Mucosa of rectum (tissue), 2 donors: ENCODE results near the gene ANGPTL2.

ENCODE experiments used
- H3K27ac ChIP-seq, 2 donors: one replicate each; pipeline ENCODE4 v1.7.0; 2013; ENCODE audit warnings: inconsistent platforms in 2 of 2, low read depth in 2 of 2, low read length in 2 of 2
- H3K27me3 ChIP-seq, 2 donors: one replicate each; pipeline ENCODE4 v1.7.0; 2013; ENCODE audit warnings: low read length in 2 of 2; ENCODE audit not compliant: control insufficient read depth in 2 of 2, insufficient read depth in 2 of 2
- H3K36me3 ChIP-seq, 2 donors: one replicate each; pipeline ENCODE4 v1.7.0; 2013; ENCODE audit warnings: low read length in 2 of 2; ENCODE audit not compliant: control insufficient read depth in 2 of 2, insufficient read depth in 2 of 2
- H3K4me1 ChIP-seq, 2 donors: one replicate each; pipeline ENCODE4 v1.7.0; 2013; ENCODE audit warnings: low read length in 2 of 2, mild to moderate bottlenecking in 1 of 2; ENCODE audit not compliant: control insufficient read depth in 2 of 2, insufficient read depth in 2 of 2
- H3K4me3 ChIP-seq, 2 donors: one replicate each; pipeline ENCODE4 v1.7.0; 2013; ENCODE audit warnings: low read length in 2 of 2
- H3K9ac ChIP-seq, 2 donors: one replicate each; pipeline ENCODE4 v1.7.0; 2013; ENCODE audit warnings: low read length in 2 of 2, low read depth in 1 of 2, mild to moderate bottlenecking in 1 of 2
- H3K9me3 ChIP-seq, 2 donors: one replicate each; pipeline ENCODE4 v1.7.0; 2013; ENCODE audit warnings: low read length in 2 of 2; ENCODE audit not compliant: control insufficient read depth in 2 of 2
- donor health status: healthy.
- donor health status: Normal muscosa, but diverticular disease.

Gene ANGPTL2

GRCh38 chr9:127053057-127053821 is 69.2 kb downstream of the ANGPTL2 start:
- H3K4me1 ChIP-seq, result peaks cover 3 to 6% of the 10 kb centered on the region in 2 donors

GRCh38 chr9:127051881-127052595 is 70.4 kb downstream of the ANGPTL2 start:
- Histone ChIP-seq H3K9ac (no peak overlapping the region), H3K4me1 (peaks cover 0 to 3% of the 10 kb centered on the region in 2 donors), H3K27me3 (no peaks in the 10 kb centered on the region), H3K36me3 (peaks cover 3 to 11% of the 10 kb centered on the region in 2 donors), H3K9me3 (no peaks in the 10 kb centered on the region), H3K27ac (no peak overlapping the region), H3K4me3 (no peak overlapping the region)

More at GRCh38 chr9:127053057-127053821, 69.2 kb downstream of the ANGPTL2 start:
- Histone ChIP-seq H3K9ac (no peak overlapping the region), H3K27ac (peak overlapping the region in 1 of 2 donors; percentile 17), H3K4me3 (no peak overlapping the region), H3K27me3 (no peaks in the 10 kb centered on the region), H3K9me3 (no peaks in the 10 kb centered on the region), H3K36me3 (peaks cover 3 to 20% of the 10 kb centered on the region in 2 donors)

DNA sequence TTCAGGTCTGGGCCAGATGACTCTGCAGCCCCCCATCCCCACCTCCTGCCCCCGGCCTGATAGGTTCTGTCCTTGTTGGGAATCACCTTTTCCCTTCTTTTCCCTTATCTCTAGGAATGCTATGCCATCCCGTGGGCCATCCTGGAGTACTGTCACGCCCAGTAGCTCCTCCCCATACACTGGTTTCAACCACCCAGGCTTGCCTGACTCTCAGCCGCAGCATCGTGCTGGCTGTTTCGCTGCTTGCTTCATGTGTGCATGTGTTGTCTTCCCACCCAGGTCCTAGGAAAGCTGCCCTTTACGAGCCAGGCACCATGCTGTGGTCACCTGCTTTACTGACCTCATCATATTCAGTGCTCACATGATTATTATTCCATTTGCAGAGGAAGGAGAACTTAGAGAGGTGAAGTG is 71.8 kb downstream of the ANGPTL2 start:
- H3K4me1 ChIP-seq, result peaks cover 0 to 3% of the 10 kb centered on the region in 2 donors
- H3K27me3 ChIP-seq, result no peaks in the 10 kb centered on the region
- H3K9me3 ChIP-seq, result no peaks in the 10 kb centered on the region
- H3K27ac ChIP-seq, result no peak overlapping the region
- peaks cover 3 to 8% of the 10 kb centered on the region in 2 donors for H3K36me3 ChIP-seq
- H3K9ac ChIP-seq, result no peak overlapping the region
- no peak overlapping the region for H3K4me3 ChIP-seq

DNA sequence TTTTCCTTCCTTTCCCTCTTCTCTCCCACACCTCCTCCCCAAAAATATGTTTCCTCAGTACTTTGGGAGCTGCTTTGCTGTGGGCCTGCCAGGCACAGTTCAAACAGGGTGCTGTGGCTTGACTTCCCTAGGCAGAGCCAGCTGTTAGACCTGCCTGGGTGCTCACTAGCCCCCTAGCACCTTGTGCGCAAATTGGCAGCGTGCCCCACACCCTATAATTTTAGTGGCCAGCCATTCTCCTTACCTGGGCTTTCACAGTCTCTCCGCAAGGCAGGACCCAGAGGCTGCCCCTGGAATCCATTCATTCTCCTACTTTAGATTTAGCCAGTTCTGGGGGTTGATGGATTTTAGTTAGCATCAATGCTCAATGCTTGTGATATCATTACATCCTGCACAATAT is 72.3 kb downstream of the ANGPTL2 start:
- Histone ChIP-seq H3K4me1 (peaks cover 0 to 3% of the 10 kb centered on the region in 2 donors), H3K27me3 (no peaks in the 10 kb centered on the region)

GRCh38 chr9:127049581-127049980 is 72.9 kb downstream of the ANGPTL2 start:
- peaks cover 3 to 6% of the 10 kb centered on the region in 2 donors for H3K36me3 ChIP-seq
- H3K27me3 ChIP-seq, result no peaks in the 10 kb centered on the region
- H3K27ac ChIP-seq, result no peak overlapping the region
- H3K4me3 ChIP-seq, result no peak overlapping the region
- peaks cover 0 to 3% of the 10 kb centered on the region in 2 donors for H3K4me1 ChIP-seq
- no peaks in the 10 kb centered on the region for H3K9me3 ChIP-seq
- H3K9ac ChIP-seq, result no peak overlapping the region

More for the DNA sequence above, 72.3 kb downstream of the ANGPTL2 start:
- Histone ChIP-seq H3K36me3 (peaks cover 3 to 8% of the 10 kb centered on the region in 2 donors), H3K9ac (no peak overlapping the region), H3K27ac (no peak overlapping the region), H3K9me3 (no peaks in the 10 kb centered on the region), H3K4me3 (no peak overlapping the region)

GRCh38 chr9:127049044-127049443 is 73.4 kb downstream of the ANGPTL2 start:
- H3K9ac ChIP-seq, result no peak overlapping the region
- H3K9me3 ChIP-seq, result no peaks in the 10 kb centered on the region
- no peak overlapping the region for H3K27ac ChIP-seq
- no peak overlapping the region for H3K4me3 ChIP-seq
- no peaks in the 10 kb centered on the region for H3K27me3 ChIP-seq
- peaks cover 0 to 3% of the 10 kb centered on the region in 2 donors for H3K4me1 ChIP-seq
- H3K36me3 ChIP-seq, result peaks cover 3 to 6% of the 10 kb centered on the region in 2 donors

DNA sequence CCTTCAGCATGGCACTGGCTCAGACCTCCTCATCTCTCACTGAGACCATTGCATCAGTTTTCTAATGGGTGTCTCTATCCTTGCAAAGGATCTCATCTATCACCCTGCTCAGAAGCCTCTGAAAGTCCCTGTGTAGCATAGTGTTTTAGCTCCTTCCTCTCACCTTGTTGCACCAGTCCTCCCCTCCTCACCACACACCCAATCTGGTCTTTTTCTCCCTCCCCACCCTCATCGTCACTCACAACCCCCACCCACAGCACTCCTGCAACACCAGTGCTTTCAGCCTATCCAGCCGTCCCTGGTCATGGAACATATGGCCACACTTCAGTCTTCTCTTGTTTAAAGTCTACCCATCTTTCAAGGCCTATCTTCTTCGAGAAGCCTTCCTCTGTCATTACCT is 74.5 kb downstream of the ANGPTL2 start:
- Histone ChIP-seq H3K9me3 (no peaks in the 10 kb centered on the region), H3K4me3 (no peak overlapping the region), H3K36me3 (peaks cover 0 to 6% of the 10 kb centered on the region in 2 donors), H3K9ac (no peak overlapping the region), H3K4me1 (peaks cover 0 to 3% of the 10 kb centered on the region in 2 donors), H3K27me3 (no peaks in the 10 kb centered on the region), H3K27ac (no peak overlapping the region)

- Histone ChIP-seq H3K27ac (no peak overlapping the region), H3K36me3 (no peaks in the 10 kb centered on the region), H3K4me3 (no peak overlapping the region), H3K4me1 (no peaks in the 10 kb centered on the region), H3K9me3 (no peaks in the 10 kb centered on the region), H3K9ac (no peak overlapping the region), H3K27me3 (no peaks in the 10 kb centered on the region)
Observed at GRCh38 chr9:127045148-127045547, 77.3 kb downstream of the ANGPTL2 start.

DNA sequence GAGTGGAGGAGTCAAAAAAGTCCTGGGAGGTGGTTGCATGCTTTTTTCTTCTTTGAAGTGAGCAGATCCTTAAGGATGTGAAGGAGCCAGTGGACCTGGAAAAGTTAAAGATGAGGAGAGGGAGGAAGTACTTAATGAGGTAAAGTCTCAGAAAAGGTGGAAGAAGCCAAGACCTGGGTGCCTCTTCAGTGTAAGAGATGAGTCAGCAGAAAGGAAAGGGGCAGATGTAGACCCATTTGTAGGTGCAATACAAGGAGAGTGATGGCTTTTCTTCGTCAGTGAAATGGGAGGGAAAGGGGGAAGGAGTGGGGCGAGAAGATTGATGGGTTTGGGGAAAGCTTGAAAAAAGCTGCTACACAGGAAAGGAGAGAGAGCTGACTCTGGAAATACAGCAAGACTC is 82.9 kb downstream of the ANGPTL2 start:
- no peaks in the 10 kb centered on the region for H3K9me3 ChIP-seq
- H3K27ac ChIP-seq, result no peak overlapping the region
- no peaks in the 10 kb centered on the region for H3K27me3 ChIP-seq
- H3K9ac ChIP-seq, result no peak overlapping the region
- no peaks in the 10 kb centered on the region for H3K36me3 ChIP-seq
- H3K4me3 ChIP-seq, result no peak overlapping the region
- no peaks in the 10 kb centered on the region for H3K4me1 ChIP-seq

DNA sequence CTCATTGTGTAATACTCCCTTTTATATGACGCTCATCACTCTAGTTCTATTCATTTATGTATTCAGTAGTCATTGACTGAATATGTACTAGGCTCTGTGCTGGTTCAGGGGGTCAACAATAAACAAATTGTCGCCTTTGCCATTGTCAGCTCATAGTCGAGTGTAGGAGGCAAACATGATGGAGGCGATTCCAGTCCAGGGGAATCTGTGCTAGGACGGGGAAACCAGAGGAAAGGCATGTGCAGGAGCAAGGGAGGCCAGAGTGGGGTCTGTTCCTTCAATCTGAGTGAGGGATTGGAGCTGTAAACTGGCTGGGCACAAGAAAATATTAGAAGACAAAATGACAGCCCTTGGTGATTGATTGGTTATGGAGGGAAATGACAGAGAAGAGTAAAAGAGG is 83.9 kb downstream of the ANGPTL2 start:
- H3K27me3 ChIP-seq, result no peaks in the 10 kb centered on the region
- H3K27ac ChIP-seq, result no peak overlapping the region

More for the DNA sequence above, 83.9 kb downstream of the ANGPTL2 start:
- H3K36me3 ChIP-seq, result no peaks in the 10 kb centered on the region
- H3K4me1 ChIP-seq, result no peaks in the 10 kb centered on the region
- H3K9me3 ChIP-seq, result no peaks in the 10 kb centered on the region
- no peak overlapping the region for H3K4me3 ChIP-seq
- H3K9ac ChIP-seq, result no peak overlapping the region
